ENCODE results near the gene TMEM132D. TPM values are rescaled to one million over a fixed set of nuclear protein-coding genes. Genes with fewer than 3 reads are reported as not detected.

TMEM132D gene
- total RNA-seq, 1 donor from 2014 or later, result 0.19 TPM

GRCh38 chr12:129257524-129257923, 646.3 kb downstream of the TMEM132D start:
- no peak for TF ChIP-seq CTCF (conservative IDR thresholded peaks at IDR 0.05)
- Mint-ChIP-seq H3K9me3 (no peaks in the 10 kb centered on the region), H3K36me3 (ENCODE audit: low read depth) (no peaks in the 10 kb centered on the region), H3K27ac (ENCODE audit: unreplicated experiment) (no peak overlapping the region), H3K4me1 (no peaks in the 10 kb centered on the region), H3K27me3 (ENCODE audit: low read depth) (peaks cover 18% of the 10 kb centered on the region), H3K4me3 (no peak overlapping the region)
- DNase-seq (ENCODE audit: low read depth, low spot score), result no peak

- Mint-ChIP-seq H3K27ac (ENCODE audit: unreplicated experiment) (no peak overlapping the region), H3K4me1 (no peaks in the 10 kb centered on the region), H3K27me3 (ENCODE audit: low read depth) (no peaks in the 10 kb centered on the region), H3K4me3 (no peak overlapping the region), H3K9me3 (no peaks in the 10 kb centered on the region), H3K36me3 (ENCODE audit: low read depth) (no peaks in the 10 kb centered on the region)
- no peak for DNase-seq (ENCODE audit: low read depth, low spot score)
- TF ChIP-seq CTCF (conservative IDR thresholded peaks at IDR 0.05), result no peak
These were observed 657.2 kb downstream of the TMEM132D start for GRCh38 chr12:129246630-129247029.

- H3K36me3 Mint-ChIP-seq (ENCODE audit: low read depth), result no peaks in the 10 kb centered on the region
- no peaks in the 10 kb centered on the region for H3K9me3 Mint-ChIP-seq
- TF ChIP-seq CTCF (conservative IDR thresholded peaks at IDR 0.05), result no peak
- no peaks in the 10 kb centered on the region for H3K4me1 Mint-ChIP-seq
- H3K27ac Mint-ChIP-seq (ENCODE audit: unreplicated experiment), result no peak overlapping the region
- DNase-seq (ENCODE audit: low read depth, low spot score), result no peak
- H3K27me3 Mint-ChIP-seq (ENCODE audit: low read depth), result no peaks in the 10 kb centered on the region
- no peak overlapping the region for H3K4me3 Mint-ChIP-seq
These were observed 658.1 kb downstream of the TMEM132D start for GRCh38 chr12:129245769-129246168.

- Mint-ChIP-seq H3K4me3 (no peak overlapping the region), H3K27me3 (ENCODE audit: low read depth) (no peaks in the 10 kb centered on the region), H3K4me1 (no peaks in the 10 kb centered on the region), H3K9me3 (no peaks in the 10 kb centered on the region), H3K27ac (ENCODE audit: unreplicated experiment) (no peak overlapping the region), H3K36me3 (ENCODE audit: low read depth) (no peaks in the 10 kb centered on the region)
- TF ChIP-seq CTCF (conservative IDR thresholded peaks at IDR 0.05), result no peak
- no peak for DNase-seq (ENCODE audit: low read depth, low spot score)
These were observed 662.0 kb downstream of the TMEM132D start for GRCh38 chr12:129241852-129242251.

GRCh38 chr12:129237881-129238280, 665.9 kb downstream of the TMEM132D start:
- no peak for DNase-seq (ENCODE audit: low read depth, low spot score)

More at GRCh38 chr12:129237881-129238280, 665.9 kb downstream of the TMEM132D start:
- H3K27ac Mint-ChIP-seq (ENCODE audit: unreplicated experiment), result no peak overlapping the region
- no peaks in the 10 kb centered on the region for H3K9me3 Mint-ChIP-seq
- H3K27me3 Mint-ChIP-seq (ENCODE audit: low read depth), result no peaks in the 10 kb centered on the region
- H3K4me1 Mint-ChIP-seq, result peaks cover 9% of the 10 kb centered on the region
- no peaks in the 10 kb centered on the region for H3K36me3 Mint-ChIP-seq (ENCODE audit: low read depth)
- no peak for TF ChIP-seq CTCF (conservative IDR thresholded peaks at IDR 0.05)
- no peak overlapping the region for H3K4me3 Mint-ChIP-seq

All from neural crest cell (in vitro differentiated cells).